Fibroblast of skin of left quadriceps (primary cell): Measurements from ENCODE around the gene ERCC8.
"Not testable (repeated sequence)": the region's sequence is repeated elsewhere in the genome, so short reads cannot be mapped to it uniquely, and the experiment has no call there.

ENCODE experiments used
- DNase-seq, 2 experiments: peaks; one replicate each; pipeline ENCODE4 v3.0.0-alpha.2; 2013; ENCODE audit warnings: low read depth in 2 of 2

ERCC8 gene, protein sequence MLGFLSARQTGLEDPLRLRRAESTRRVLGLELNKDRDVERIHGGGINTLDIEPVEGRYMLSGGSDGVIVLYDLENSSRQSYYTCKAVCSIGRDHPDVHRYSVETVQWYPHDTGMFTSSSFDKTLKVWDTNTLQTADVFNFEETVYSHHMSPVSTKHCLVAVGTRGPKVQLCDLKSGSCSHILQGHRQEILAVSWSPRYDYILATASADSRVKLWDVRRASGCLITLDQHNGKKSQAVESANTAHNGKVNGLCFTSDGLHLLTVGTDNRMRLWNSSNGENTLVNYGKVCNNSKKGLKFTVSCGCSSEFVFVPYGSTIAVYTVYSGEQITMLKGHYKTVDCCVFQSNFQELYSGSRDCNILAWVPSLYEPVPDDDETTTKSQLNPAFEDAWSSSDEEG

GRCh38 chr5:60944904-60945812 is at the start of gene ERCC8, which contains the start of gene NDUFAF2:
Gene ERCC8, minus strand, starts transcription at chr5:60945070. Its CDS starts 62 bp downstream, at chr5:60945008.
Gene NDUFAF2, plus strand, starts transcription at chr5:60945205. Its CDS starts 51 bp downstream, at chr5:60945256.
- DNase-seq: peak; percentile 79 to 80

DNA sequence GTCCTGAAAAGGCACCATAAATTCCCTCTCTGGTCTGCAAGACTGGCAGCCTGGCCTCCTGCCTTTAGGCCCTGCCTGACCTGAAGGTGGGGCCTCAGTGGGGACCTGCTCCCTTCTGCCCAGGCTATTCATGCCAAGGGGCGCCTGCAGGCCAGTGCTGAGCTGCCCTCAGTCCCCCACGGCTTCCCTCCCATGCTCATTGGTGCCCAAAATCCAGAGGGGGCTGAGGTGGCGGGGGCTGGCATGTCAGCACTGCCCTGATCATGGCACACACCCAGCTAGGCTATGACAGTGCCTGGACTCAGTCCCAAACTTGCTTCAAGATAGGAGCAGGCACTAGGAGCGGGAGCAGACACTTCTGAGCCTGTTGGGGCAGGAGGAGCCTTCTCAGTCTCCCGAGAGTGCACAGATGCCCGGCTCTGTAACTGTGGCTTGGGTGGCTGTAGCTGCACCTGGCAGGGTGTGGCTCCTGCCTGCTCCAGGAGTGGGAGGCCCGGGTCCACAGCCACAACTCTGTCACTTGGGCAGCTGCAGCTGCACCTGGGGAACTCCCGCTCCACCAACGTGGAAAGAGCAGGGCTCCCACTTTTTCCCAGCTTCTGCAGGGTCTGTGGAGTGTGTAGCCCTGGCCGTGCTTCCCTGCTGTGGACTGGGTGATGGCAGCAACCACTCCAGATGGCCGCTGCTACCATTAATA is 49.2 kb upstream of the ERCC8 start:
- no peak for DNase-seq

- no peak for DNase-seq
Measured at GRCh38 chr5:60993425-60993824, 48.6 kb upstream of the ERCC8 start.

- no peak for DNase-seq
Measured at GRCh38 chr5:60992871-60993270, 48.0 kb upstream of the ERCC8 start.

DNA sequence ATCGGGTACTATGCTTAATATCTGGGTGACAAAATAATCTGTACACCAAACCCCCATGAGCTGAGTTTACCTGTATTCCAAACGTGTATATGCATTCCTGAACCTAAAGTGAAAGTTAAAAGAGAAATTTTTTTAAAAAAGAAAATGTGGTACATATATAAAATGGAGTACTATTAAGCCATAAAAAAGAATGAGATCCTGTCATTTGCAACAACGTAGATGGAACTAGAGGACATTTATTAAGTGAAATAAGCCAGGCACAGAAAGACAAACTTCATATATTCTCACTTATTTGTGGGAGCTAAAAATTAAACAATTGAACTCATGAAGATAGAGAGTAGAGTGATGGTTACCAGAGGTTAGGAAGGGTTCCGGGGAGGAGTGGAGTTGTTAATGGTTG is 44.9 kb upstream of the ERCC8 start:
- no peak for DNase-seq

GRCh38 chr5:60982127-60982526 is 37.3 kb upstream of the ERCC8 start:
- DNase-seq: not testable (repeated sequence)

GRCh38 chr5:60980511-60980910 is 35.6 kb upstream of the ERCC8 start:
- DNase-seq: no peak

DNA sequence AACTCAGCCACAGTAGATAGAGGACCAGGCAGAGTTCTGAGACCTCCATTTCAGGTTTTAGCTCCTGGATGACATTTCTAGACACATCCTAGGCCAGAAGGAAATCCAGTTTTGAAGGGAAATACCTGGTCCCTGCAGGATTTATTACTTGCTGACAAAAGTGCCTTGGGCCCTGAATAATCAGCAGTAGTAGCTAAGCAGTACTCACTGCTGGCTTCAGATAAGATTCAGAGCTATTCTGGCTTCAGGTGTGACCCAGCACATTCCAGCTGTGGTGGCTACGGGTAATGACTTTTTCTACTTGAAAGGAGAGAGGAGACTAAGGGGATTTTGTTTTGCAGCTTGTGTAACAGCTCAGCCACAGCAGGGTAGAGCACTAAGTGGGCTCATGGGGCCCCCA is 34.1 kb upstream of the ERCC8 start:
- DNase-seq: no peak

DNA sequence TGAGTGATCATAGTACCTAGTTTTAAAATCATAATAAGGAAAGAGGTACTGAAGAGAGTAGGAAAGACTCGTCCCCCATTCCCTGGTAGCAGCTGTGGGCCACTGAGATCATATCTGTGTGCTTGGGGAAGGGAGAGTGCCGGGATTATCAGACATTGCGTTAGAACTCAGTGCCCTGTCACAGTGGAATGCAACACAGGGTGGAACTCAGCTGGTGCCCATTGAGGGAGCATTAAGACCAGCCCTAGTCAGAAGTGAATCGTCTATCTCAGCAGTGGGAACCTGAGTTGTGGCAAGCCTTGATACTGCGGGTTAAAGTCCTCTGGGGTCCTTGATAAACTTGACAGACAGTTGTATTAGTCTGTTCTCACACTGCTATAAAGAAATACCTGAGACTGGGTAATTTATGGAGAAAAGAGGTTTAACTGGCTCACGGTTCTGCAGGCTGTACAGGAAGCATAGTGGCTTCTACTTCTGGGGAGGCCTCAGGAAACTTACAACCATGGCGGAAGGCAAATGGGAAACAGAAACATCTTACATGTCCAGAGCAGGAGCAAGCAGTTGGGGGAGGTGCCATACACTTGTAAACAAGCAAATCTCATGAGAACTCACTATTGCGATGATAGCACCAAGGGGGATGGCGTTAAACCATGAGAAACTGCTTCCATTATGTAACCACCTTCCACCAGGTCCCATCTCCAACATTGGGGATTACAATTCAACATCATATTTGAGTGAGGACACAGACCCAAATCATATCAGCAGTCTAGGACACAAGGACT is 33.3 kb upstream of the ERCC8 start:
- no peak for DNase-seq

- no peak for DNase-seq
Measured at GRCh38 chr5:60972231-60972630, 27.4 kb upstream of the ERCC8 start.

DNA sequence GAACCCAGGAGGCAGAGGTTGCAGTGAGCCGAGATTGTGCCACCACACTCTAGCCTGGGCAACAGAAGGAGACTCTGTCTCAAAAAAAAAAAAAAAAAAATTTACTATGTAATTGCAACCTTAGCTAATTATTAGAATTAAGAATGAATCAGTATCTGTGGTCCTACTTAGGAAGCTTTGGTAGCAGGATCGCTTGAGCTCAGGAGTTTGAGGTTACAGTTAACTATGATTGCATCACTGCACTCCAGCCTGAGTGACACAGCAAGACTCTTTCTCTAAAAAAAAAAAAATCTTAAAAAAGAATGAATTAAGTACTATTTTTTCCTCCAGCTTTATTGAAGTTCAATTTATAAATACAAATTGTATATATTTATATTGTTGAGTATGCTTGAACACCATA is 16.8 kb upstream of the ERCC8 start:
- DNase-seq: peak in 1 of 2 experiments; percentile 9

GRCh38 chr5:60960591-60960990 is 15.7 kb upstream of the ERCC8 start:
- DNase-seq: peak in 1 of 2 experiments; percentile 4

DNA sequence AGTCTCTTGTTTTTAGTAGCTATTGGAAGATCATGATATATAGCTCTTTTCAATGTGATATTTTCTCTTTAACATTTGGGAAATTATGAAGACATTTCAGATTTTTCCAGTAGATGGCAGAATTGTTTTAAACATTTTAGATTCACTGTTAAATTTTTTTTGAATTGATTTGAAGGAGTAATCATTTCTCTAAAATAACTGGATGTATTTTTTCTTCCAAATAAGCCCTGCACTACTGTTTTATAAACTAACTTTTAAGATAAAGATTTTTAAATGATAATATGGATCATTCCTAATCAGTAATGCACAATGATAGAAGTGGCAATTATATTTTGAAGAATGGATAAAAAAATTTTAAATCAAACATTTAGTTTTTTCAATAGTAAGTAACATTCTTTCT is 14.3 kb upstream of the ERCC8 start:
- DNase-seq: peak in 1 of 2 experiments; percentile 23

DNA sequence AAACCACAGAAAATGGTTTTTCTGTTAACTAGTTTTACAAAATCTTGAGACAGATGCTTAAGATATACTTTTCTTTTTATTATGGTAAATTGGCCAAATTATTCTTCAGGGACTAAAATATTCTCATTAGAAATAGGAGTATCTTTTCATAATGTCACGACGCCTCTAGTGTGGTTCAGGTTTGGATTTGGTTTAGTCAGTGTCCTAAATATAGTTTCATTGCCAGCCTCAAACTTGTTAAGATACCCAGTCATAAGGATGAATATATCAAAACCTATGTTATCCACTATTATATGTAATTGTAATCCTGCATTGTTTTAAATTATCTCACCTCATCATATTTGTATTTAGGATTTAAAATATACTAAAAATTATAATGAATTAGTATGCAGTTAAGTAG is 13.8 kb upstream of the ERCC8 start:
- DNase-seq: no peak

DNA sequence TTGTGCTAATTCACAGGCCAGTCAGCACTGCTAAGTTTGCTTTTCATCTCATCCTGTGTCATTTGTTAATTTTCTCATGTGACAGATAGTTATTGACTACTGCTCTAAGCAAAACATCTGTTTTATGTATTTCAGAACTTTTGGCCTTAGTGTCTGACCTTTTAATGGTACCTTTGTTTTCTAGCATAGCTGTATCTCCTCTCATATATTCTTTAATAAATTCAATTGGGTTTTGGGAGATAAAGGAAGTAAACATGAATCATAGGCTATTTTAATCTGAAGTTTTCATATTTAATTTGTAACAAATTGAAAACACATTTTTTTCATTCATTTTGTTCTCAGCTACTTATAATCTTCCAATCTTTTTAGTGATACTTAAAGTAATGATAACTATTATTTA is 13.2 kb upstream of the ERCC8 start:
- no peak for DNase-seq

- no peak for DNase-seq
Measured at GRCh38 chr5:60955239-60955638, 10.4 kb upstream of the ERCC8 start.

- no peak for DNase-seq
Measured at GRCh38 chr5:60948738-60949137, 3.9 kb upstream of the ERCC8 start.

- peak; percentile 32 to 38 for DNase-seq
Measured at GRCh38 chr5:60945813-60946187, 930 bp upstream of the ERCC8 start.

- DNase-seq: no peak
Measured at GRCh38 chr5:60943624-60944023, 1.2 kb downstream of the ERCC8 start.

- DNase-seq: no peak
Measured at GRCh38 chr5:60929024-60929423, 15.8 kb downstream of the ERCC8 start.

GRCh38 chr5:60927450-60927849 is 17.4 kb downstream of the ERCC8 start:
- DNase-seq: no peak
